ENCODE measurements around the gene CNTNAP5. TPM values are rescaled to one million over a fixed set of nuclear protein-coding genes. Genes with fewer than 3 reads are reported as not detected.

The CNTNAP5 gene
- total and polyA plus RNA-seq, 2 of the 8 experiments (the other 6 are each of a cell fraction or from before 2014, with no cell fraction given) = 0.11 to 0.76 TPM

GRCh38 chr2:124080281-124081153 is 55.4 kb downstream of the CNTNAP5 start:
- H3K9ac ChIP-seq (replicated peaks in 1 of 4; ENCODE audit: extremely low read depth in 1 of 4, low read depth in 3 of 4, low read length in 3 of 4) = no peak overlapping the region
- H3K23ac ChIP-seq (ENCODE audit: insufficient read length) = no peak overlapping the region
- no peak overlapping the region for H2BK12ac ChIP-seq (ENCODE audit: low read depth, low read length)
- H3K79me1 ChIP-seq (ENCODE audit: low read depth, low read length) = no peaks in the 10 kb centered on the region
- H2AFZ ChIP-seq (ENCODE audit: low read length) = no peak overlapping the region
- H2BK5ac ChIP-seq (ENCODE audit: low read depth, low read length) = no peak overlapping the region
- no peak overlapping the region for H3K14ac ChIP-seq (ENCODE audit: insufficient read length)
- TF ChIP-seq NANOG (IDR thresholded peaks at IDR 0.05; ENCODE audit: insufficient read depth, low read depth, low read length, poor library complexity, severe bottlenecking) (no peak), USF2 (IDR thresholded peaks at IDR 0.05; ENCODE audit: low read length) (no peak), FOSL1 (IDR thresholded peaks at IDR 0.05; ENCODE audit: insufficient read depth, low read depth, low read length) (no peak), SIX5 (IDR thresholded peaks at IDR 0.05; ENCODE audit: low read depth, low read length) (no peak)
- DNase-seq (ENCODE audit: low read depth in 1 of 2, low spot score in 2 of 2) (no peak), FAIRE-seq (no peak)
- H2BK120ac ChIP-seq (replicated peaks; ENCODE audit: low read depth, low read length) = no peak overlapping the region
- no peaks in the 10 kb centered on the region for H4K20me1 ChIP-seq (replicated peaks in 1 of 2; ENCODE audit: control insufficient read depth in 1 of 2, insufficient read depth in 2 of 2, low read length in 2 of 2)
- H3K27me3 ChIP-seq (replicated peaks in 1 of 4; ENCODE audit: control insufficient read depth in 3 of 4, extremely low read depth in 1 of 4, insufficient read depth in 3 of 4, low read length in 3 of 4) = no peaks in the 10 kb centered on the region
- no peak overlapping the region for H3K4me2 ChIP-seq (ENCODE audit: insufficient read depth in 1 of 2, low read depth in 2 of 2, low read length in 2 of 2)
- H3K18ac ChIP-seq (ENCODE audit: extremely low read depth, low read length) = no peak overlapping the region
- no peak overlapping the region for H3K4me3 ChIP-seq (ENCODE audit: extremely low read depth in 1 of 4, insufficient read depth in 2 of 4, low read depth in 3 of 4, low read length in 4 of 4)
- no peak overlapping the region for H3K27ac ChIP-seq (ENCODE audit: low read depth, low read length)
- no peak overlapping the region for H3K4ac ChIP-seq (replicated peaks; ENCODE audit: insufficient read length, low read depth, low read length)
- ChIA-PET POLR2A (ENCODE audit: partially characterized antibody) (no interaction called here), CTCF (ENCODE audit: partially characterized antibody) (no interaction called here)
- H3K4me1 ChIP-seq (replicated peaks in 1 of 4; ENCODE audit: control insufficient read depth in 3 of 4, insufficient read depth in 4 of 4, low read length in 3 of 4) = no peaks in the 10 kb centered on the region
- H3K23me2 ChIP-seq (ENCODE audit: low read depth, low read length) = no peaks in the 10 kb centered on the region
- H2AK5ac ChIP-seq (ENCODE audit: low read depth, low read length) = no peak overlapping the region
- H3K36me3 ChIP-seq (ENCODE audit: control insufficient read depth in 2 of 4, insufficient read depth in 4 of 4, low read length in 3 of 4) = no peaks in the 10 kb centered on the region
- no peaks in the 10 kb centered on the region for H3K79me2 ChIP-seq (ENCODE audit: control insufficient read depth in 1 of 2, insufficient read depth in 2 of 2, low read length in 2 of 2)
- H4K91ac ChIP-seq (replicated peaks; ENCODE audit: insufficient read length, low read length) = no peak overlapping the region
- H4K5ac ChIP-seq (ENCODE audit: insufficient read length, low read depth, low read length) = no peak overlapping the region
- WGBS, 2 experiments (ENCODE audit: extremely low coverage in 1 of 2, insufficient coverage in 1 of 2, insufficient read length in 1 of 2, insufficient replicate concordance in 2 of 2, low coverage in 1 of 2, low lambda C conversion rate in 2 of 2, missing lambda C conversion rate in 1 of 2) = 93% methylated on average over 6 of the region's 6 CpGs; no CpG with 5 or more reads in 1 of the 2 experiments
- H2BK20ac ChIP-seq (ENCODE audit: low read length) = no peak overlapping the region
- H3K56ac ChIP-seq (replicated peaks; ENCODE audit: insufficient read length, low read depth, low read length) = no peak overlapping the region
- H2BK15ac ChIP-seq (ENCODE audit: low read length) = no peak overlapping the region
- no peaks in the 10 kb centered on the region for H3K9me3 ChIP-seq (ENCODE audit: insufficient read depth in 2 of 2, low read depth in 1 of 2, low read length in 1 of 2)
- H4K8ac ChIP-seq (ENCODE audit: extremely low read depth, insufficient read depth, low read length) = no peak overlapping the region

Data from H1 (cell line).